Measurements from ENCODE around the gene NLN. TPM values are rescaled to one million over a fixed set of nuclear protein-coding genes. Genes with fewer than 3 reads are reported as not detected.

Gene NLN
- total and polyA plus RNA-seq, 2 of the 4 experiments (the other 2 are of a cell fraction) = 19.1 to 37.1 TPM

- Histone ChIP-seq H3K23ac (ENCODE audit: low read depth, low read length) (no peak overlapping the region), H3K18ac (ENCODE audit: low read depth, low read length) (no peak overlapping the region), H3K56ac (ENCODE audit: extremely low read depth, insufficient read depth, low read length) (no peak overlapping the region), H3K4me1 (ENCODE audit: control insufficient read depth, insufficient read depth, low read length) (peaks cover 17% of the 10 kb centered on the region), H2AK5ac (ENCODE audit: low read depth, low read length) (no peak overlapping the region), H4K20me1 (ENCODE audit: insufficient read depth, low read length) (no peaks in the 10 kb centered on the region), H3K9ac (ENCODE audit: low read depth, low read length) (no peak overlapping the region), H4K91ac (ENCODE audit: insufficient read depth, low read depth, low read length) (no peak overlapping the region), H3K79me1 (ENCODE audit: low read depth in 1 of 2, low read length in 2 of 2) (peaks cover 2 to 23% of the 10 kb centered on the region in 2 experiments; a peak in 3 of 4 replicates), H3K4ac (ENCODE audit: low read depth, low read length) (no peak overlapping the region), H2BK15ac (ENCODE audit: low read depth, low read length) (no peak overlapping the region), H3K27me3 (ENCODE audit: control insufficient read depth, insufficient read depth, low read length) (no peaks in the 10 kb centered on the region), H3K9me3 (ENCODE audit: control insufficient read depth, insufficient read depth, low read length) (peaks cover 2% of the 10 kb centered on the region; the same call in 1 of the 2 replicates), H3K9me1 (ENCODE audit: insufficient read depth, low read length) (peaks cover 14% of the 10 kb centered on the region), H3K4me3 (ENCODE audit: insufficient read depth, low read depth, low read length) (no peak overlapping the region), H3K27ac (ENCODE audit: insufficient read depth, low read length) (no peak overlapping the region), H2BK5ac (ENCODE audit: low read depth, low read length, poor library complexity, severe bottlenecking) (no peak overlapping the region), H4K8ac (ENCODE audit: low read depth in 2 of 2, low read length in 2 of 2) (no peak overlapping the region), H3K14ac (replicated peaks; ENCODE audit: low read depth, low read length) (no peak overlapping the region), H4K5ac (ENCODE audit: low read depth, low read length) (no peak overlapping the region), H2AFZ (replicated peaks; ENCODE audit: low read length, poor library complexity) (no peak overlapping the region), H3K36me3 (ENCODE audit: control insufficient read depth, insufficient read depth, low read length) (no peaks in the 10 kb centered on the region; the same call in 1 of the 2 replicates), H2BK20ac (ENCODE audit: low read depth, low read length) (no peak overlapping the region), H2BK120ac (ENCODE audit: low read depth, low read length) (no peak overlapping the region), H2AK9ac (replicated peaks; ENCODE audit: low read depth, low read length, poor library complexity) (no peak overlapping the region), H3K4me2 (ENCODE audit: low read depth, low read length) (no peak overlapping the region)
- intact Hi-C loops (cut with micrococcal nuclease) (no loop called here), in situ Hi-C loops (cut with MboI; ENCODE audit: low sequenced_read_pairs) (no loop called here), dilution Hi-C loops (cut with HindIII; ENCODE audit: low sequenced_read_pairs, unreplicated experiment) (no loop called here)
- BruUV-seq (replicated peaks) = no TSS peak
- TF ChIP-seq CHD1 (IDR thresholded peaks at IDR 0.05; ENCODE audit: low read depth, low read length) (no peak), SMC3 (IDR thresholded peaks at IDR 0.05; ENCODE audit: low read depth, low read length) (no peak), ELK1 (IDR thresholded peaks at IDR 0.05; ENCODE audit: borderline replicate concordance, low read depth, low read length) (no peak), RAD21 (IDR thresholded peaks at IDR 0.05; ENCODE audit: low read length) (no peak), RCOR1 (IDR thresholded peaks at IDR 0.05; ENCODE audit: insufficient replicate concordance, low read length) (no peak), MAZ (IDR thresholded peaks at IDR 0.05; ENCODE audit: borderline replicate concordance, low read depth, low read length) (no peak), USF2 (IDR thresholded peaks at IDR 0.05; ENCODE audit: low read depth, low read length) (no peak), BHLHE40 (IDR thresholded peaks at IDR 0.05; ENCODE audit: low read depth, low read length) (no peak), CEBPB (IDR thresholded peaks at IDR 0.05; ENCODE audit: low read depth, low read length) (no peak), NFE2L2 (IDR thresholded peaks at IDR 0.05; ENCODE audit: low read depth, low read length) (no peak), FOS (IDR thresholded peaks at IDR 0.05; ENCODE audit: low read depth, low read length) (no peak), MXI1 (IDR thresholded peaks at IDR 0.05; ENCODE audit: borderline replicate concordance, low read depth, low read length) (no peak), RFX5 (IDR thresholded peaks at IDR 0.05; ENCODE audit: low read depth, low read length) (no peak), CTCF (conservative IDR thresholded peaks at IDR 0.05; ENCODE audit: low read depth, low read length) (no peak), MAFK (IDR thresholded peaks at IDR 0.05; ENCODE audit: low read depth, low read length) (no peak), POLR2A (IDR thresholded peaks at IDR 0.05; ENCODE audit: low read depth, low read length) (no peak)
- no CpG with 5 or more reads among the region's 2 CpGs for WGBS, 2 experiments (ENCODE audit: extremely low coverage in 2 of 2, insufficient read length in 1 of 2)
- DNase-seq (no peak), ATAC-seq (ENCODE audit: low read depth) (no peak)
- ChIA-PET CTCF (no interaction called here), POLR2A (ENCODE audit: unreplicated experiment) (no interaction called here)
These were observed 83.1 kb downstream of the NLN start for GRCh38 chr5:65805089-65805488.
